GM23248 (cell line): ENCODE measurements around the gene LDB2.

ENCODE experiments used
- EZH2 ChIP-seq: fragments of 200-600 bp; sonication (generic); IDR thresholded peaks from 2 replicates; pipeline ENCODE4 v1.6.1; 2018; ENCODE audit warnings: antibody characterized with exemption, mild to moderate bottlenecking; ENCODE audit not compliant: insufficient read depth, poor library complexity, severe bottlenecking
- EZH2phosphoT487 ChIP-seq: fragments of 200-600 bp; sonication (generic); IDR thresholded peaks from 2 replicates; pipeline ENCODE4 v1.6.1; 2018; ENCODE audit warnings: antibody characterized with exemption, moderate library complexity, mild to moderate bottlenecking, low read depth; ENCODE audit not compliant: insufficient read depth

GRCh38 chr4:16461362-16461761 is 437.1 kb downstream of the LDB2 start:
- TF ChIP-seq EZH2 (no peak), EZH2phosphoT487 (no peak)
